ENCODE measurements around the gene SPDYE4. TPM values are rescaled to one million over a fixed set of nuclear protein-coding genes. Genes with fewer than 3 reads are reported as not detected.

Gene SPDYE4
- total and polyA plus RNA-seq, 2 donors (not counting 1 experiment from before 2014, with no cell fraction given) = not detected

GRCh38 chr17:8806926-8807550 lies 48.7 kb upstream of the SPDYE4 start:
- no peaks in the 10 kb centered on the region for H4K20me1 ChIP-seq (ENCODE audit: control insufficient read depth, insufficient read depth, low read length, poor library complexity, severe bottlenecking)
- no peaks in the 10 kb centered on the region for H3K27me3 ChIP-seq (replicated peaks in 1 of 4; ENCODE audit: control extremely low read depth in 1 of 4, control insufficient read depth in 3 of 4, insufficient read depth in 4 of 4, low read length in 3 of 4)
- intact Hi-C loops (cut with micrococcal nuclease) = loop anchor here (1.0 kb wide), 1 partner anchor 51 kb away; no protein-coding TSS in a partner anchor
- peaks cover 9% of the 10 kb centered on the region for H3K9me3 Mint-ChIP-seq (ENCODE audit: insufficient read depth)
- DNase-seq (peak; percentile 88), ATAC-seq (ENCODE audit: low read depth) (peak; percentile 89)
- TF ChIP-seq CTCF (IDR thresholded peaks at IDR 0.05) (no peak), EZH2 (IDR thresholded peaks at IDR 0.05; ENCODE audit: borderline replicate concordance, insufficient read depth, low read depth, low read length, poor library complexity, severe bottlenecking) (no peak)
- no peak overlapping the region for H2AFZ ChIP-seq (ENCODE audit: insufficient read depth, low read depth, low read length, poor library complexity, severe bottlenecking)
- peak overlapping the region in 2 of 5 experiments; percentile 10 to 26 for H3K4me3 ChIP-seq (ENCODE audit: control extremely low read depth in 1 of 5, extremely low read depth in 1 of 5, insufficient read depth in 1 of 5, low read depth in 2 of 5, low read length in 4 of 5)
- WGBS (ENCODE audit: insufficient coverage) = 17% methylated on average over 1 of the region's 4 CpGs
- peak overlapping the region; percentile 95 for H3K27ac Mint-ChIP-seq
- peak overlapping the region; percentile 39 for H3K9ac ChIP-seq (ENCODE audit: low read length)
- no peaks in the 10 kb centered on the region for H3K79me2 ChIP-seq (ENCODE audit: control insufficient read depth, insufficient read depth, low read length)
- H3K4me3 Mint-ChIP-seq = peak overlapping the region; percentile 76
- peaks cover 44% of the 10 kb centered on the region for H3K4me1 Mint-ChIP-seq
- peak overlapping the region; percentile 75 for H3K4me2 ChIP-seq (replicated peaks; ENCODE audit: low read depth, low read length, poor library complexity, severe bottlenecking)
- peaks cover 36 to 42% of the 10 kb centered on the region in 2 donors for H3K4me1 ChIP-seq (ENCODE audit: control insufficient read depth in 2 of 2, insufficient read depth in 2 of 2, low read length in 2 of 2)
- H3K27me3 Mint-ChIP-seq = peaks cover 4% of the 10 kb centered on the region
- H3K27ac ChIP-seq (ENCODE audit: low read length in 2 of 2) = peak overlapping the region; percentile 95 to 97
- H3K36me3 ChIP-seq (replicated peaks in 1 of 2; ENCODE audit: control extremely low read depth in 1 of 2, control insufficient read depth in 1 of 2, extremely low read depth in 1 of 2, insufficient read depth in 2 of 2, low read length in 1 of 2) = no peaks in the 10 kb centered on the region
- CTCF ChIA-PET = interaction anchor here (0.7 to 5.3 kb wide), 9 partner anchors 14 to 191 kb away, joined by 3 to 41 read pairs (median 5); no protein-coding TSS in a partner anchor
- POLR2A ChIA-PET = interaction anchor here (0.7 to 3.1 kb wide), 3 partner anchors 36 to 159 kb away, joined by 3 to 10 read pairs (median 7); partner anchors contain the start of gene PIK3R5
- peaks cover 0 to 17% (median 7%) of the 10 kb centered on the region in 3 donors for H3K9me3 ChIP-seq (ENCODE audit: control extremely low read depth in 1 of 3, control insufficient read depth in 2 of 3, insufficient read depth in 1 of 3, low read length in 2 of 3)
